ENCODE results near the gene KHDRBS2. TPM values are rescaled to one million over a fixed set of nuclear protein-coding genes. Genes with fewer than 3 reads are reported as not detected.

KHDRBS2 gene
- total RNA-seq (2021) (not detected in 2 replicates), Bru-seq, nascent RNA (percentile 2 among the genes with signal in this experiment), BruChase-seq, experiment 1, labeled RNA remaining after a 2-hour chase (percentile 2 among the genes with signal in this experiment), BruChase-seq, experiment 2, labeled RNA remaining after a 6-hour chase (percentile 1 among the genes with signal in this experiment)
- long read RNA-seq, result 0 reads

GRCh38 chr6:62285612-62286469 lies at the start of gene KHDRBS2:
Gene KHDRBS2 (minus strand): TSS chr6:62286225.
- Histone ChIP-seq H3K36me3 (ENCODE audit: low read depth) (no peaks in the 10 kb centered on the region), H3K4me2 (no peak within 1 kb of the TSS), H4K20me1 (ENCODE audit: insufficient read depth) (no peaks in the 10 kb centered on the region), H2AFZ (no peak within 1 kb of the TSS), H3K9me2 (ENCODE audit: insufficient read depth) (no peaks in the 10 kb centered on the region), H3K9me3 (ENCODE audit: insufficient read depth, low read depth) (no peaks in the 10 kb centered on the region), H3K27me3 (ENCODE audit: insufficient read depth, low read depth) (no peaks in the 10 kb centered on the region), H3K4me3 (no peak within 1 kb of the TSS), H3K79me2 (ENCODE audit: low read depth) (no peaks in the 10 kb centered on the region), H3K4me1 (replicated peaks; ENCODE audit: insufficient read depth) (no peaks in the 10 kb centered on the region), H3F3A (ENCODE audit: insufficient read depth, low read depth) (no peaks in the 10 kb centered on the region), H3K27ac (no peak within 1 kb of the TSS)
- BruUV-seq (replicated peaks), result no TSS peak
- intact Hi-C loops (cut with micrococcal nuclease; ENCODE audit: unreplicated experiment), result loop anchor here (10.0 kb wide), 1 partner anchor 471 kb away; no protein-coding TSS in a partner anchor
- ChIA-PET CTCF (no interaction called here), POLR2A (ENCODE audit: unreplicated experiment) (no interaction called here)
- no peak for DNase-seq
- TF ChIP-seq EZH2 (IDR thresholded peaks at IDR 0.05; ENCODE audit: low read depth), result no peak
- TF ChIP-seq, protein P1, sequence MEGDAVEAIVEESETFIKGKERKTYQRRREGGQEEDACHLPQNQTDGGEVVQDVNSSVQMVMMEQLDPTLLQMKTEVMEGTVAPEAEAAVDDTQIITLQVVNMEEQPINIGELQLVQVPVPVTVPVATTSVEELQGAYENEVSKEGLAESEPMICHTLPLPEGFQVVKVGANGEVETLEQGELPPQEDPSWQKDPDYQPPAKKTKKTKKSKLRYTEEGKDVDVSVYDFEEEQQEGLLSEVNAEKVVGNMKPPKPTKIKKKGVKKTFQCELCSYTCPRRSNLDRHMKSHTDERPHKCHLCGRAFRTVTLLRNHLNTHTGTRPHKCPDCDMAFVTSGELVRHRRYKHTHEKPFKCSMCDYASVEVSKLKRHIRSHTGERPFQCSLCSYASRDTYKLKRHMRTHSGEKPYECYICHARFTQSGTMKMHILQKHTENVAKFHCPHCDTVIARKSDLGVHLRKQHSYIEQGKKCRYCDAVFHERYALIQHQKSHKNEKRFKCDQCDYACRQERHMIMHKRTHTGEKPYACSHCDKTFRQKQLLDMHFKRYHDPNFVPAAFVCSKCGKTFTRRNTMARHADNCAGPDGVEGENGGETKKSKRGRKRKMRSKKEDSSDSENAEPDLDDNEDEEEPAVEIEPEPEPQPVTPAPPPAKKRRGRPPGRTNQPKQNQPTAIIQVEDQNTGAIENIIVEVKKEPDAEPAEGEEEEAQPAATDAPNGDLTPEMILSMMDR (conservative IDR thresholded peaks at IDR 0.05), result no peak

- no peak for DNase-seq
- BruUV-seq (replicated peaks), result no TSS peak
- POLR2A ChIA-PET (ENCODE audit: unreplicated experiment), result no interaction called here
Measured at GRCh38 chr6:62328607-62329006, 42.6 kb upstream of the KHDRBS2 start.

GRCh38 chr6:62324834-62325233 lies 38.8 kb upstream of the KHDRBS2 start:
- no peak overlapping the region for H3K4me3 ChIP-seq
- H3K36me3 ChIP-seq (ENCODE audit: low read depth), result no peaks in the 10 kb centered on the region
- H3K27ac ChIP-seq, result no peak overlapping the region
- H3K9me2 ChIP-seq (ENCODE audit: insufficient read depth), result no peaks in the 10 kb centered on the region
- no peaks in the 10 kb centered on the region for H3K4me1 ChIP-seq (replicated peaks; ENCODE audit: insufficient read depth)
- CTCF ChIA-PET, result no interaction called here
- 0 out of 2 replicates have a peak overlapping the region, but pooled peaks have one; percentile 19 for H3K4me2 ChIP-seq
- H3K9me3 ChIP-seq (ENCODE audit: insufficient read depth, low read depth), result no peaks in the 10 kb centered on the region
- no peak for DNase-seq
- H2AFZ ChIP-seq, result no peak overlapping the region
- intact Hi-C loops (cut with micrococcal nuclease; ENCODE audit: unreplicated experiment), result no loop called here
- H3K27me3 ChIP-seq (ENCODE audit: insufficient read depth, low read depth), result no peaks in the 10 kb centered on the region
- no peaks in the 10 kb centered on the region for H3K79me2 ChIP-seq (ENCODE audit: low read depth)
- H3F3A ChIP-seq (ENCODE audit: insufficient read depth, low read depth), result no peaks in the 10 kb centered on the region
- TF ChIP-seq EZH2 (IDR thresholded peaks at IDR 0.05; ENCODE audit: low read depth), result no peak
- TF ChIP-seq, protein P1 (conservative IDR thresholded peaks at IDR 0.05), result no peak
- POLR2A ChIA-PET (ENCODE audit: unreplicated experiment), result no interaction called here
- H4K20me1 ChIP-seq (ENCODE audit: insufficient read depth), result no peaks in the 10 kb centered on the region
- BruUV-seq (replicated peaks), result no TSS peak

More at GRCh38 chr6:62328607-62329006, 42.6 kb upstream of the KHDRBS2 start:
- Histone ChIP-seq H3K27ac (no peak overlapping the region), H4K20me1 (ENCODE audit: insufficient read depth) (no peaks in the 10 kb centered on the region), H3K4me2 (no peak overlapping the region), H3K9me2 (ENCODE audit: insufficient read depth) (no peaks in the 10 kb centered on the region), H3K4me3 (no peak overlapping the region), H3K36me3 (ENCODE audit: low read depth) (no peaks in the 10 kb centered on the region), H2AFZ (no peak overlapping the region), H3F3A (ENCODE audit: insufficient read depth, low read depth) (no peaks in the 10 kb centered on the region), H3K9me3 (ENCODE audit: insufficient read depth, low read depth) (no peaks in the 10 kb centered on the region), H3K27me3 (ENCODE audit: insufficient read depth, low read depth) (no peaks in the 10 kb centered on the region), H3K79me2 (ENCODE audit: low read depth) (no peaks in the 10 kb centered on the region), H3K4me1 (replicated peaks; ENCODE audit: insufficient read depth) (no peaks in the 10 kb centered on the region)
- CTCF ChIA-PET, result no interaction called here
- intact Hi-C loops (cut with micrococcal nuclease; ENCODE audit: unreplicated experiment), result no loop called here
- TF ChIP-seq EZH2 (IDR thresholded peaks at IDR 0.05; ENCODE audit: low read depth), result no peak
- TF ChIP-seq, protein P1 (conservative IDR thresholded peaks at IDR 0.05), result no peak

Measured in PC-9 (cell line).